Stimulated activated CD4-positive, alpha-beta T cell treated with anti-CD3 and anti-CD28 coated beads, Interleukin-2, amount 100 ng/mL, for 4 hours (primary cell): ENCODE results near the gene SELENOK.

Experiments
- DNase-seq: peaks from one replicate; pipeline ENCODE4 v3.0.0-alpha.2; 2020; ENCODE audit warnings: low read depth

The SELENOK gene

DNA sequence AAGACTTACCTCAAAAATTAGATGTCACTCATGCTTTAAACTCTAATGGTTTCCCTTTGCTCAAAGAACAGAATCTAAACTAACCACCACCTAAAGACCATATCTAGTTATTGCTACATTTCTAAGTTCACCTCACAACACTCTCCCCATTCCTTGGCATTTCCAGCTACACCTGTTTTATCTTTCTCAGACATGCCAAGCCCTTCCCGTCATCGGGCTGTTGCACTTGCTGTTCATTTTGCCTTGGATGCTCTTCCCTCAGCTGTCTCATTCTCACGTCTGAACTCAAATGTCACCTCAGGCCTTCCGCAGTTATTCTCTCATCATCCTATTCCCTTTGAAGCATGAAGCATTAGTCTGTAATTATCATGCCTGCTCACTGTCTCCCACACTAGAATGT lies 8.7 kb downstream of the SELENOK start:
- DNase-seq = no peak

DNA sequence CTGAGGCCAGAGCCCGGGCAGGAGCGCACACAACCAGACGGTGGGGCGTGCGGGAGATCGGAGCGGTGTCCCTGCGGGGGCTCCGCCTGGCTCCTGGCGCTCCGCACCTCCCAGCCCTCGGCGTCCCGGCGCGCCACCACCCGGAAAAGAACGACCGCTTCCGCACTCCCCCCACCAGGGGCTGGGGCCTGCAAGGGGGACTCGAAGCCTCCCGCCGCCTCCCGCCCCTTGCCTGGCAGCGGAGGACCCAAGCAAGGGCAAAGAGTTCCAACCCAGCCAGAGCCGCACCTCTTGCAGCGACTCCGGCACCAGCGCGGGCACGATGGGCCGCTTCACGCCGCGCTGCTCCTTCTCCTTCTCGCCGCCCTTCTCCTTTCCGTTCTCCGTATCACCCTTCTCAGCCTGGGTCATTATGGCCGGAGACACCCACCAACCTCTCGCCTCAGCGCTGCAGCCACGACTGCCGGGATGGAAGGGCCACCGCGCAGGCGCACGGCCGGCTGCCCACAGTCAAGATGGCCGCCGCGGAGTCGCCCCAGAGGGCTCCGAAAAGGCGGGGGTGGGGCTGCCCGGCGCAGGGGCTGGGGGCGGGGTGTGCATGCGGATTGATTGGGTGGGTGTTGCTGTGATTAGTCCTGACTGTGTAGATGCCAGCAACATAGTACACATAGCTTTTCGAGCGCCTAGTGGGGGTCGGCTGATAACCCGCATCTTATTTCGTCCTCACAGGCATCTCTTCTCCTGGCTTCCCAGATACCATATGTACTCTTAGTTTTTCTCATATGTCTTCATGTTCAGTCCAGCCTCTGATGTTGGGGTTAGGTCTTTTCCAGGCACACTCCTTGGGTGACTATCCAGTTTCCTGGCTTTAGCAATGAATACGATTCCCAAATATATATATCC lies 9.7 kb downstream of the SELENOK start, which contains the start of gene ACTR8:
Gene ACTR8 (minus strand): TSS at position 462 of the 903 bp plus-strand sequence. CDS start 51 bp downstream, at position 411.
- DNase-seq = peak; percentile 82

DNA sequence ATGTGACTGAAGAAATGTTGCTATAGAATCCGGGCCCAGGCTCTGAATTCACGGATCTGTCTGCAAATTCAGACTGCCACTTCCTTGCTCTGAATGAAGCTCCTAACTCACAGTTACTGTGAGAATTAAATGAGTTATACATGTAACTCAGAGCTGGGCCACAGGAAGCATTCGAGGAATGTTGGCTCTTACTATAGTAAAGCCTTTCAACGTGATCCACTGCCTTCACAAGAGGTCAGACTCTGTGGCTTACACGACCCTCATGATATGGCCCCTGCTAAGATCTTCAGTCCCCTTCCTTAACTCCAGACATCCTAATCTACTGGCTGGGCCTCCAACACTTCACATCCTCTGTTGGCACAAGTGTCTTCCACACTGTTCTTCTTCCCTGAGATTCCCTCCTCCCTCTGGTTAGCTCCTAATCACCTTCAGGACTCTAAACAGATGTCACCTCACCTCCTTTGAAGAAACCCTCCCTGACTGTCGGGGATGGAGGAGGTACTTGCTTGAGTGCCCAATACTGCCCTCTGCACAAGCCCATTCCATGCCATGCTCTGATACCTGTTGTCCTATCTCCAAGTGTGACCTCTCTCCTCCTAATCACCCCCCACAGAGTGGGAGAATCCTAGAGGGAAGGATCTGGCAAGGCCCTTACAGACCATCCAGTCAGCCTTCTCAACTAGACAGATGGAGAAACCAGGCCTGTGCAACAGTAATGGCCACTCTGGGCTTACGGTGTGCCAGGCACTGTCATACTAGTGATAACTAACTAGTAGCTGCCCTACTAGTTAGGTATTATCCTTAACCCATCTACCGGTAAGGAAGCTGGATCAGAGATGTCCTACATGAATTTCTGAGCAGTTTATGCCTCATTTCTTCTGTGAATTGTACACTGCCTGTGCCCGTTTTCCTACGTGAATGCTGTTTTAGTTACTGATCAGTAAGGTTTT lies 11.0 kb downstream of the SELENOK start:
- no peak for DNase-seq

DNA sequence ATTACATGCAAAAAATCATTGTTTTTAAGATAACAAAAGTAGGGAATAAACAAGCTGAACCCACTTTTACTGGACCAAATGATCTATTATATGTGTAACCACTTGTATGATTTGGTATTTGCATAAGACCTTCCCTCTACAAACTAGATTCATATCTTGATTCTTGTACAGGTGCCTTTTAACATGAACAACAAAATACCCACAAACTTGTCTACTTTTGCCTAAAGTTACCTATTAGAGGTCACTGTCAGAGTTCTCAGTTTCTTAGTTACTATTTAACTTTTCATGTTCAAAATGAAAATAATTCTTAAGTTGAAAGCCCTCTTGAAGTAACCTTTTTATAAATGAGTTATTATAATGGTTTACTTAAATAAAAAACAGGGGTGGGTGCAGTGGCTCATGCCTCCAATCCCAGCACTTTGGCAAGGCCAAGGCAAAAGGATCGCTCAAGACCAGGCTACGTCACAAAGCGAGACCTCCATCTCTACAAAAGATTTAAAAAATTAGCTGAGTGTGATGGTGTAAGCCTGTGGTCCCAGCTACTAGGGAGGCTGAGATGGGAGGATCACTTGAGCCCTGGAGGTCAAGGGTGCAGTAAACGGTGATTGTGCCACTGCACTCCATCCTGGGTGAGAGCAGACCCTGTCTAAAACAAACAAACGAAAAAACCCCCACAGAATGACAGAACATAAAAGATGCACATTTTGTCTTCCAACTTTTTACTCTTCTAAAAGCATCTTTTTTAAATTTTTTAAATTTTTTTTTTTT lies 25.7 kb downstream of the SELENOK start:
- DNase-seq = no peak

DNA sequence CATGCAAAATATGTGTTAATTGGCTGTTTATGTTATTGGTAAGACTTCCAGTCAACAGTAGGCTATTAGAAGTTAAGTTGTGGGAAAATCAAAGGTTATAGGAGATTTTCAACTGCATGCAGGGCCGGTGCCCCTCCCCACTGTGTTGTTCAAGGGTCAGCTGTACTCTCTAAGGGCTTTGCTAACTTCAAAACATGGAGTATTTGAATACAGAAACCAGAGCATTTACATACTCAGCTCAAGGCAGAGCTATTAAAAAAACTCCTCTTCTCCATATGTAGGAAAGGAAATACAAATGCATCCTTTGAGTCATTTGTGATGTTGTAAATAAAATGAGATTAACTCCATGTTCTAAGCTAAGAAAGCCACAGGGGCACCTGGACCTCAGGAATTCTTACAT lies 28.5 kb downstream of the SELENOK start:
- DNase-seq = no peak

DNA sequence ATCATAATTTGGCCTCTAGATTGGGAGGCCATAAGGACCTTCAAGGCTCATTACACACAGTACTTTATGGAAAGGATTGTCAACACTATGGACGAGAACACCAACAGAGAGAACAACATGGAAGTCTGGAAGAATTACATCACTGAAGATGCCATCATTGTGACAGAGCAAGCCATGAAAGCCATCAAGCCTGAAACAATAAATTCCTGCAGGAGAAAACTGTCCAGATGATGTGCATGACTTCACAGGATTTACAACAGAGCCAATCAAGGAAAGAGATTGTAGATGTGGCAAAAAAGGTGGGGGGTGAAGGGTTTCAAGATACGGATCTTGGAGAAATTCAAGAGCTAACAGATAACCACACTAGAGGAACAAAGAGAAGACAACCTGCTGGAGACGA lies 29.4 kb downstream of the SELENOK start:
- DNase-seq = no peak

DNA sequence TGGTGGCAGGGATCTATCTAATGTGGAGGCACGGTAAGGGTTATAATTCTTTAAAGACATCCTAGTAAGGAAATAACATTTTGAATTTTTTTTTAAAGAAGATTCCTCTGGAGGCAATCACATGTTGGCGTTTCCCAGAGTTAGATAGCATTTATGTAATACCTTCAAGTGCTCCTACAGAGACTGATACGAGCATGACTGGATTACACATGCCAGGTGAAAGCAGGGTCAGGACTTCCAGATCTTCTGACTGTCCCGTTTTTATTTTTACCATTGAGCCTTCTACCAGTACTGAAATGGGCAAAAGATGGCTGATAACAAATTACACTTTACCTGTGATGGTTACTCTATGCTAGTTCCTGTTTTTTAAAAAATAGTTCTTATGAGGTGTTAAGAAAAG lies 31.5 kb downstream of the SELENOK start:
- no peak for DNase-seq

DNA sequence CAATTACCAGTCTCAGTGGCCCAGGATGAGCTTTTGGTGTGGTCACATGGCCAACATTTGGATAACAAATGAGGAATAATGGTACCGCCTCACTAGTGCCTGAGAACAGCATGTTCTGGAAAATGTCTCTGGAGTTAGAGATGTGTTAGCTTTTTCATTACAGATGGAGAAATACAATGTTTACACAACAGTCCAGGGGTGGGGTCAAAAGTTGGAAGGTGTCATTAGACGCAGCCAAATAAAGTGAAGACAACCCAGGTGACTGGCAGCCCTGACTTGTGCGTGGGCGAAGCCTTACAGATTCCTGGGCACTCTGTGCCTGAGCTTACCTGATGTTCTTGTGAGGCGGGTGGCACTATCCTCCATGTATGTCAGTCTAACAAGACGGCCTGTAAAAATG lies 32.5 kb downstream of the SELENOK start:
- no peak for DNase-seq

DNA sequence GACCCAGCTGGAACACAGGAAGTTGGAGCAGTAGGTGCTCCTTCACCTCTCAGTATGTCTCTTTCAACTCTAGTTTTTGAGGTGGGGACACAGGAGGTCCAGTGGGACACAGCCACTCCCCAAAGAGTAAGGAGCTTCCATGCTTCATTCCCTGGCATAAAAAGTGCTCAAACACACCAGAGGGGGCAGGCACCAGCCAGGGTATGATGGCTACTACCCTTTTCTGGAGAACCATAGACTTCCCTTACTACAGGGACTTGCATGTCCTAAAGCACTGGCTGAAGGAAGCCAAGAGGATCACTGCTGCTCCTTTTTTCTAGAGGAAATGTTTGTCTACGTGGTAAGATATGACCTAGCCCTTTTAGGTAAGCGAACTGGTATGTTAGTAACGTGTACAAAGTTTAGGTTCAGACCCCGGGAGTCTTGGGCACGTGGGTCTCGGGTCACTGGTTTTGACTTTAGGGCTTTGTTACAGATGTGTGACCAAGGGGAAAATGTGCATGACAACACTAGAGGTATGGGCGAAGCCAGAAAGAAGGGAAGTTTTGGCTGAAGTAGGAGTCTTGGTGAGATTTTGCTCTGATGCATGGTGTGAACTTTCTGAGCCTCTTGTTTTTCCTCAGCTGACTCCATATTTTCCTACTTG lies 33.4 kb downstream of the SELENOK start:
- DNase-seq = no peak

DNA sequence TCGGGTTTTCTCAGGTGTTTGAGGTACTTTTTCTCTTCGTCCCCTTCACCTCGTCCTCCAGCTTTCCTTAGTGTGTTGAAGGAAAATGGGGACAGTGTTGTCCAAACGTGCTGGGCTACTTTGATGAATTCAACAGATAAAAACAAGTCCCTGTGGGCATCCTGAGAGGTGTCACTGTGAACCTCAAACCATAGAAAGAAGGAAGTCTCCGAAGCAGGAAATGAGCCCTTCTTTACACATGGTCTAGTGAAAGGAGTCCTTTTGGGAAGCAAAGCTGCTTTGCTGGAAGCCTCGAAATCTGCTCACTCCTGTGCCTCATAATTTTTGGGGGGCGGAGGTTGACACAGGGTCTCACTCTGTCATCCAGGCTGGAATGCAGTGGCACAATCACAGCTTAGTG lies 34.7 kb downstream of the SELENOK start:
- no peak for DNase-seq

DNA sequence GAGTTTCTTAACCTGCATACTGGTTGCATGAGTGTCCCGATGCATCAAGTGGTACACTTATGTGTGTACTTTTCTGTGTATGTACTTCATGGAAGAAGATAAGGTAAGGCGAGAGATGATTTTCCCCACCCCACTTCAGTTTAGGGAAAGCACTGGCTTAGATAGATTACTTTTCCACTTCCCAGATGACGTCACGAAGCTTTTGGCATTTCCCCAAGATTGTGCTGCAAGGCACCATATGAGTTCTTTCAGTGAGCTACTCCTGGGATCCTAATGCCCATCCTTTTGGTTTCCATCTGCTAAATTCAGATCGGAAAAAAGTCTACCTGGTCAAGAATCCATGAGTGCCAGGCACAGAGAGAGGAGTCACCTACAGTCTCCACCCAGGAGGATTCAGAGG lies 40.8 kb downstream of the SELENOK start:
- no peak for DNase-seq

DNA sequence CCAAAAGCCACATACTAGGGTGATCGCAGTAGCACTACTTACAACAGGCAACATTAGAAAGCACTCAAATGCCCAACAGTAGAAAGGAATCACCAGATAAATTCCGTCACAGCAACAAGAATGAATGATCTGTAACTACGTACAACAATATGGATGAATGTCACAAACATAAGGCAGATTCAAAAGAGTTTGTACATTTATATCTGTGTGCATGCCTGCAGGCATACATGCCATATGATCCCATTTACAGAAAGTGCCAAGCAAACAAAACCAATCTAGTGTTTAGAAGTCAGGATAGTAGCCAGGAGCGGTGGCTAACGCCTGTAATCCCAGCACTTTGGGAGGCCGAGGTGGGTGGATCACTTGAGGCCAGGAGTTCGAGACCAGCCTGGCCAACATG lies 41.7 kb downstream of the SELENOK start:
- no peak for DNase-seq

DNA sequence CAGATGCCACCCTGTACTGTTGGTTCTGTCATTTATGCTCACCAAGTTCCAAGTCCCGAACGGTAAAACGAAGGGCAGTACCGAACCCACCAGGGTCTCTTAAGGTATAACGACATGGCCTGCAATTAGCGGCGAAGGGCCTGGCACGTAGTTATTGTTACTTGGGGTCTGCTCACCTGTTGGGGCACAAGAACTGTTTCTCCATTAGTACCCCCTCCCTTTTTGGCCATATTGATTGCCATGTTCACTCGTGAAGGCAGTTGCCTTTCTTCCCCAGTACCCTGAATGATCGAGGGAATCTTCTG lies 44.9 kb downstream of the SELENOK start:
- DNase-seq = no peak

DNA sequence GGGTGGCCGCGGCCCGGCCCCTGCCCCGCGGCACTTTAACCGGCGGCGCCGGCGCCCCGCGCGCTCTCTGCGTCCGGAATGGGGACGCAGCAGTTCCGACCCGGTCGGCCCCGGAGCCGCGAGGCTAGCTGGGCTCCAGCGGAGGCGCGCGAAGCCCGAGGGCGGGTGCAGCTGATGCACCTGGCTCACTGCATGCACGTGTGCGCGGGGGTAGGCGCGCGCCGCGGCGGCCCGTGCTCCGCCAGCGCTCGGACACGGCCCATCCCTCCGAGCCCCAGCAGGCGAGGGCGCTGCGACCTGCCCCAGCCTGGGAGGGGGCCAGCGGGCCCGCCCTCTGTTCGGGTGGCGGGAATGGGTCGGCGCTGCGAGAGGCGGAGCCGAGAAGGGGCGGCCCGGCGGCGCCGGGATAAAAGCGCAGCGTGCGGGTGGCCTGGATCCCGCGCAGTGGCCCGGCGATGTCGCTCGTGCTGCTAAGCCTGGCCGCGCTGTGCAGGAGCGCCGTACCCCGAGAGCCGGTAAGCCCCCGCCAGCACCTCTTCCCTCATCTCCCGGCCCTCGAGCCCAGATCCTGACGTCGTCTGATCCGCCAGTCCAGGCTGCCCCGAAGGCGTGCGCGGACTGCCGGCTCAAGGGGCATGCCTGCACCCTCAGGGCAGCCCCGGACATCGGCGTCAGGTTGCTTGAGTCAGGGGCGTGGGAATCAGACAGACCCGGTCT lies 45.4 kb downstream of the SELENOK start, which contains the start of the genes CHDH and IL17RB:
Gene CHDH (minus strand): TSS at position 286 of the 717 bp plus-strand sequence. CDS start 22,411 bp downstream, outside the sequence.
Gene IL17RB (plus strand): TSS at position 435 of the 717 bp plus-strand sequence. CDS start 21 bp downstream, at position 456.
- no peak for DNase-seq

DNA sequence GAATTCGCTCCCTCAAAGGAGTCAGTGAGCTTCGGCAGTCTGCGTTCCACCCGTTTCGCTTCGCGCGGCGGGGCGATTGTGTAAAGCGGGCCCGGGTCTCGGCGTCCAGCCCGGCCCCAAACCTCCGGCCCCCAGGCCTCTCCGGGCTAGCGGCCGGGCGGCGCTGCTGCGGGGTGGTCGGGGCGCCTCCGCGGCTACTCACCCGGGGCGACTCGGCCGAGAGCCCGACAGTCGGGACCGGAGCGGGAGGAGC lies 45.9 kb downstream of the SELENOK start:
- DNase-seq = no peak

DNA sequence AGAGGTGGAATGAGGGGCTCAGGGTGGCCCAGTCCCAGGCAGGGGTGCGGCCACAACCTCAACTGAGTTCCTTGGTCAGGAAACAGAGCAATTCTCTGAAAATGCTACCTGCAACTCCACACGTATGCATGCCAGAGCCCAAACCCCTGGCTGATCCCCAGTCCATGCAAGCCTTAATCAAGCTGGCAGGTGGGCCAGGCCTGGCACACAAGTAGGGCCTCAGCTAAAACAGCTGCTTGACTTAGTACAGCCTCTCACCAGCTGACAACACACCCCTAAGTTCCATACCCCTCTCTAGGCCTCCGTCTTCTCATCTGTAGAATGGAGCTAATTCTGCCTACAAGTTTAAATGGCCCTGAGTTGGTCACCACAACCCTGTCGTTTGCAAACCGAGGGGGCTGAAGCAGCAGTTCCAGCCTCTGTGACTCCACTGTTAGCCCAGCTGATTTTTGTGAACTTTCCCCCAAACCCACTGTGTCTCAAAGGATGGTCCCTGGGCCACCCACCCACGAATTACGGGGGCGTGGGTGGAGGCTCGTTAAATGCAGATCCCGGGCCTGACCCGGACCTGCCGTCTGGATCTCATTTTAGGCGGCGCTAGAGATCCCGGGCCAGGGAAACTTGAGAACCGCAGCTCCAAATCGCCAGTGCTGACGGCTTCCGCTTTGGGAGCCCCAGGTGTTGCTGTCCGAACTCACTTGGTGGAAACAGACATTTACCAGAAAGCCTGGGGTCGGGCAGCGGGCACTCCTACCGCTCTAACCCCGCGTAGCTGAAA lies 46.4 kb downstream of the SELENOK start:
- DNase-seq = no peak

DNA sequence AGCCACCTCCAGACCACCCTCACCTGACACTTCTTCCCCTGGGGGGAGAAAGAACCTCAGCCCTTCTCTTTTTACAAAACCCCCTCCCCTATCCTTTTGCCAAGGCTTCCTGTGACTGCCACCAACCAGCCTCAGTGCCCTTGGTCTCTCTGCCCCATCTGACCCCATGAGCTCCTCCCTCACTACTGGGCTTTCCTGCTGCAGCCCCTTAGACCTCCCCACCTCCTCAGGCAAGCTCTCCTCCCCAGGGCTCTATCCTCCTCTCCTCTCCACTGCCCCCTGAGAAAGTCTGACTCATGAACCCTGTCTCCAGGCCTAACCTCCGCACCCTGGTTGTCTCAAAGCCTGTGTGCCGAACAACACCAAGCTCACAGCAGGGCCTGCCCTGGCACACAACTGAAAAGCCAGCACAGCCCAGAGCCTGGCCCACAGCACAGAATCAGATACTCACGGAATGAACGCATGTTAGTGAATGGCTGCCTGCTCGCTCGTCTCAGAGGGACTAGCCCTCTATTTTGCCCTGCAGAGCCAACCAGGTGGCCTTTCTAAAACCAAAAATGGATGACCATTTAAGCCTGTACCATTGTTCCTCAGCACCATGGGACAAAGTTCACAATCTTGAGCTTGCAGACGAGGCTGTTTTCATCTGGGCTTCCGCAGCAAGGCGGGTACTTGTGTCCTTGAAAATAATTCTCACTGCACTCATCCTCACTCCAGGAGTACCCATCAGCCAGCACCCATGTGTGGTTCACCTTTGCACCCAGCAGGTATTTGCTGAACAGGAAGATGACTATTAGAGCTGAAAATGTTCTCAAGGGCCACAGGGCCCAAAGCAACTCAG lies 47.2 kb downstream of the SELENOK start:
- no peak for DNase-seq

DNA sequence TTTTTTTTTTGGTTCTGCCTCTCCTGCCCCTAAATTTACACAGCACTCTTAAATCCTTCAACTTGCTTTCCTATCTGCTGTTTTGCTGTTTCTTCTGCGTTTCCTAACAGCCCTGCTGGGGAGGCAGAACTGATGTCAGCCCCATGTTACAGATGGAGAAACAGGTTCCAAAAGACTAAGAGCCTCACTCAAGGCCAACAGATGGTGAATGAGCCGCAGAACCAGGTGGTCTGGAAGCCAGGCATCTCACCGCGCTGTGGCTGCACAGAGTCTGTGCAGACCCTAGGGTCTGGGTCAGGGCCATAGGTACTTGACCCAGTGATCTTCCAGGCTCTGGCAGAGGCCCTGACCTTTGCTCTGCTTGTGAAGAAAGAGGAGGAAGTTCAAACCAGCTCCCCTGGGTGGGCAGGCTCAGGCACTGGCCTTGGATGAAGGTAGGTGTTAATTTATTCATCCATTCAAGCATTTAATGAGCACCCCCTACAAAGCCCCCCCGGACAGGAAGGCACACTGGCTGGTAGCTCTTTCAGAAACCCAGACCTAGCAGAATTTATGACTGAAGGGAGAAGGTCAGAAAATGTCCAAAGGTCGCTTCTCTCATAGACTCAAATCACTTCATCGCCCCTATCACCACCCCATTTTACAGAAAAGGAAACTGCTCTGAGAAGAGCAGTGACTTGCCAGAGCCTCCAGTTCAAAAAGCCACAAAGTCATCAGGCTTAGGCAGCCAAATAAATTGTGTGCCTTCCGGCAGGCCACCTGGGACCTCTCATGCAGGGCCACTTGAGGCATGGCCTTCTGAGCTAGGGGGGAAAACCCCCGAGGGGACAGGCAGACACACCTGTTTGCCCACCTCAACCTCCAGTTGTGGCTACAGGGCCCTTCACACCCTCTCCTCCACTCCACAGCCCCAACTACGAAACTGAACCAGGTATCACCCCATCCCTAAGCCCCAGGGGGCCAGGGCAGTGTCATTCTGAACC lies 48.2 kb downstream of the SELENOK start:
- DNase-seq = no peak
